H1 (cell line): ENCODE data around the gene KCNH5. TPM values are rescaled to one million over a fixed set of nuclear protein-coding genes. Genes with fewer than 3 reads are reported as not detected.

Experiments used
- CTCF ChIA-PET: fragments of 300-600 bp; sonication (Branson Sonifier 250); formaldehyde crosslinking; loops from one replicate; lab custom pipeline; 2021; ENCODE audit not compliant: partially characterized antibody; lab: Charles Lee
- POLR2A ChIA-PET: fragments of 300-600 bp; sonication (Branson Sonifier 250); formaldehyde crosslinking; loops from one replicate; lab custom pipeline; 2021; ENCODE audit warnings: inconsistent platforms; ENCODE audit not compliant: partially characterized antibody; lab: Charles Lee
- DNase-seq, 2 experiments: peaks; one replicate each; pipeline versions ENCODE4 v3.0.0 to v3.0.0-alpha.2; 2010 to 2022; ENCODE audit warnings: low spot score in 2 of 2, low read depth in 1 of 2, mixed read lengths in 1 of 2
- FAIRE-seq: peaks from 2 replicates; lab custom pipeline; 2011; peaks lifted over from hg19 to GRCh38; lab: Jason Lieb, UNC
- H2AFZ ChIP-seq: 2 replicates; pipeline ENCODE4 v1.8.1; 2012; ENCODE audit warnings: low read length, inconsistent platforms
- H2AK5ac ChIP-seq: 2 replicates; pipeline ENCODE4 v1.6.1; 2013; ENCODE audit warnings: low read depth, low read length
- H2BK120ac ChIP-seq: replicated peaks from 2 replicates; pipeline ENCODE3; 2013; ENCODE audit warnings: low read depth, low read length, inconsistent platforms
- H2BK12ac ChIP-seq: 2 replicates; pipeline ENCODE4 v1.6.1; 2013; ENCODE audit warnings: low read depth, low read length
- H2BK15ac ChIP-seq: 2 replicates; pipeline ENCODE4 v1.6.1; 2013; ENCODE audit warnings: low read length
- H2BK20ac ChIP-seq: 2 replicates; pipeline ENCODE4 v1.6.1; 2013; ENCODE audit warnings: low read length
- H2BK5ac ChIP-seq: 2 replicates; pipeline ENCODE4 v1.6.1; 2013; ENCODE audit warnings: low read depth, low read length
- H3K14ac ChIP-seq: 2 replicates; pipeline ENCODE4 v1.6.1; 2013; ENCODE audit warnings: inconsistent platforms; ENCODE audit not compliant: insufficient read length
- H3K18ac ChIP-seq: 2 replicates; pipeline ENCODE4 v1.6.1; 2013; ENCODE audit warnings: low read length; ENCODE audit errors: extremely low read depth
- H3K23ac ChIP-seq: 2 replicates; pipeline ENCODE4 v1.6.1; 2013; ENCODE audit warnings: inconsistent platforms; ENCODE audit not compliant: insufficient read length
- H3K23me2 ChIP-seq: 2 replicates; pipeline ENCODE4 v1.6.1; 2013; ENCODE audit warnings: low read depth, low read length
- H3K27ac ChIP-seq: 2 replicates; pipeline ENCODE4 v1.6.1; 2011; ENCODE audit warnings: low read depth, low read length, inconsistent platforms
- H3K27me3 ChIP-seq, 4 experiments: replicated peaks in 1 of 4; 1 replicate in 1 of 4; 2 replicates in 3 of 4; pipeline versions ENCODE4 v1.6.1 to v1.8.1; 2011 to 2013; ENCODE audit warnings: low read length in 3 of 4, mild to moderate bottlenecking in 3 of 4, inconsistent platforms in 2 of 4, mixed read lengths in 2 of 4, moderate library complexity in 1 of 4; ENCODE audit not compliant: control insufficient read depth in 3 of 4, insufficient read depth in 3 of 4; ENCODE audit errors: extremely low read depth in 1 of 4
- H3K36me3 ChIP-seq, 4 experiments: 2 replicates each; pipeline versions ENCODE4 v1.6.1 to v1.8.1; 2011 to 2013; ENCODE audit warnings: mild to moderate bottlenecking in 4 of 4, low read length in 3 of 4, moderate library complexity in 2 of 4, control low read depth in 1 of 4, inconsistent platforms in 1 of 4; ENCODE audit not compliant: insufficient read depth in 4 of 4, control insufficient read depth in 2 of 4
- H3K4ac ChIP-seq: replicated peaks from 2 replicates; pipeline ENCODE3; 2013; ENCODE audit warnings: low read length, low read depth, mixed read lengths, inconsistent platforms; ENCODE audit not compliant: insufficient read length
- H3K4me1 ChIP-seq, 4 experiments: replicated peaks in 1 of 4; 1 replicate in 1 of 4; 2 replicates in 3 of 4; pipeline versions ENCODE4 v1.6.1 to v1.8.1; 2011 to 2013; ENCODE audit warnings: low read length in 3 of 4, inconsistent platforms in 2 of 4, mixed read lengths in 1 of 4; ENCODE audit not compliant: insufficient read depth in 4 of 4, control insufficient read depth in 3 of 4
- H3K4me2 ChIP-seq, 2 experiments: 2 replicates each; pipeline versions ENCODE4 v1.6.1 to v1.8.1; 2011 to 2013; ENCODE audit warnings: low read depth in 2 of 2, low read length in 2 of 2, control low read depth in 1 of 2, inconsistent platforms in 1 of 2, mild to moderate bottlenecking in 1 of 2; ENCODE audit not compliant: insufficient read depth in 1 of 2
- H3K4me3 ChIP-seq, 4 experiments: fragments of 200-600, 300-600 bp in 1 of 4; sonication (generic), shearing (Covaris generic), sonication (Bioruptor Twin) in 1 of 4; 2 replicates each; pipeline versions ENCODE4 v1.5.1 to v1.8.1; 2011 to 2016; ENCODE audit warnings: low read length in 4 of 4, low read depth in 3 of 4, control low read depth in 2 of 4, inconsistent platforms in 2 of 4, mild to moderate bottlenecking in 2 of 4, mixed read lengths in 1 of 4, moderate library complexity in 1 of 4; ENCODE audit not compliant: insufficient read depth in 2 of 4; ENCODE audit errors: extremely low read depth in 1 of 4
- H3K56ac ChIP-seq: replicated peaks from 2 replicates; pipeline ENCODE3; 2013; ENCODE audit warnings: low read depth, mild to moderate bottlenecking, mixed read lengths, low read length, inconsistent platforms; ENCODE audit not compliant: insufficient read length
- H3K79me1 ChIP-seq: 2 replicates; pipeline ENCODE4 v1.6.1; 2013; ENCODE audit warnings: low read depth, low read length, control low read depth
- H3K79me2 ChIP-seq, 2 experiments: 2 replicates each; pipeline versions ENCODE4 v1.6.1 to v1.8.1; 2012 to 2013; ENCODE audit warnings: low read length in 2 of 2, mild to moderate bottlenecking in 2 of 2, inconsistent platforms in 1 of 2; ENCODE audit not compliant: insufficient read depth in 2 of 2, control insufficient read depth in 1 of 2
- H3K9ac ChIP-seq, 4 experiments: replicated peaks in 1 of 4; 1 replicate in 1 of 4; 2 replicates in 3 of 4; pipeline versions ENCODE4 v1.6.1 to v1.8.1; 2011 to 2013; ENCODE audit warnings: low read depth in 3 of 4, low read length in 3 of 4, control low read depth in 2 of 4, mild to moderate bottlenecking in 2 of 4, moderate library complexity in 2 of 4, inconsistent platforms in 1 of 4; ENCODE audit errors: extremely low read depth in 1 of 4
- H3K9me3 ChIP-seq, 2 experiments: 2 replicates each; pipeline versions ENCODE4 v1.6.1 to v1.8.1; 2012 to 2013; ENCODE audit warnings: mild to moderate bottlenecking in 2 of 2, moderate library complexity in 2 of 2, control low read depth in 1 of 2, inconsistent platforms in 1 of 2, low read depth in 1 of 2, low read length in 1 of 2, mixed read lengths in 1 of 2; ENCODE audit not compliant: insufficient read depth in 2 of 2
- H4K20me1 ChIP-seq, 2 experiments: replicated peaks in 1 of 2; 2 replicates each; pipeline versions ENCODE3 to v1.8.1; 2011 to 2013; ENCODE audit warnings: inconsistent platforms in 2 of 2, low read length in 2 of 2, mild to moderate bottlenecking in 1 of 2; ENCODE audit not compliant: insufficient read depth in 2 of 2, control insufficient read depth in 1 of 2
- H4K5ac ChIP-seq: 2 replicates; pipeline ENCODE4 v1.6.1; 2013; ENCODE audit warnings: low read length, low read depth, mixed read lengths, inconsistent platforms; ENCODE audit not compliant: insufficient read length
- H4K8ac ChIP-seq: 2 replicates; pipeline ENCODE4 v1.8.0; 2013; ENCODE audit warnings: mild to moderate bottlenecking, moderate library complexity, low read length, inconsistent platforms; ENCODE audit not compliant: insufficient read depth; ENCODE audit errors: extremely low read depth
- H4K91ac ChIP-seq: replicated peaks from 2 replicates; pipeline ENCODE3; 2013; ENCODE audit warnings: low read length, mixed read lengths, inconsistent platforms; ENCODE audit not compliant: insufficient read length
- CHD2 ChIP-seq: IDR thresholded peaks from 2 replicates; pipeline ENCODE4 v1.6.1; 2012; ENCODE audit warnings: low read length, improper control_type of control experiment
- RFX5 ChIP-seq: IDR thresholded peaks from 2 replicates; pipeline ENCODE4 v1.6.1; 2011; ENCODE audit warnings: low read depth, low read length, improper control_type of control experiment, borderline replicate concordance
- WGBS, 2 experiments: shearing (Covaris generic) in 1 of 2; methylation state at CpG; one replicate each; pipeline versions ENCODE4 v1.1.6 to v1.1.7; 2013 to 2015; ENCODE audit warnings: low lambda C conversion rate in 2 of 2, mixed read lengths in 2 of 2, inconsistent platforms in 1 of 2, low coverage in 1 of 2, missing lambda C conversion rate in 1 of 2; ENCODE audit not compliant: insufficient replicate concordance in 2 of 2, insufficient coverage in 1 of 2, insufficient read length in 1 of 2; ENCODE audit errors: extremely low coverage in 1 of 2, missing lambda C conversion rate in 1 of 2; 5-methylcytosine and 5-hydroxymethylcytosine counted together
- polyA plus RNA-seq, 7 experiments: library from polyadenylated mRNA; depleted of rRNA in 3 of 7; stranded (reverse) in 5 of 7; unstranded in 2 of 7; fragments of >200 nt in 5 of 7; fragments of 200-250 nt in 2 of 7; gene quantifications; 1 replicate in 5 of 7; 2 replicates in 1 of 7; 4 replicates in 1 of 7; pipeline versions ENCODE4 v1.2.1 to v1.2.3, GENCODE V29; 2011 to 2013; ENCODE audit warnings: missing spikeins in 2 of 7, mixed read lengths in 2 of 7
- total RNA-seq: library from RNA; stranded (reverse); fragmentation: NEBNext Ultra II Directional; extraction: Animal tissue kit (Norgen Biotek cat#: 25700); gene quantifications from 2 replicates; pipeline ENCODE4 v1.2.1, GENCODE V29; 2021

Gene KCNH5
- total and polyA plus RNA-seq, 2 of the 8 experiments (the other 6 are each of a cell fraction or from before 2014, with no cell fraction given): 0.24 to 0.50 TPM

- WGBS, 2 experiments: 85% methylated on average over 2 of the region's 2 CpGs; no CpG with 5 or more reads in 1 of the 2 experiments
- Histone ChIP-seq H2BK20ac (no peak overlapping the region), H3K4me1 (no peaks in the 10 kb centered on the region), H3K36me3 (no peaks in the 10 kb centered on the region), H3K9me3 (no peaks in the 10 kb centered on the region), H2BK120ac (no peak overlapping the region), H2AFZ (no peak overlapping the region), H3K18ac (no peak overlapping the region), H2BK12ac (no peak overlapping the region), H2BK15ac (no peak overlapping the region), H2AK5ac (no peak overlapping the region), H3K4me3 (no peak overlapping the region), H3K4ac (no peak overlapping the region), H4K20me1 (no peaks in the 10 kb centered on the region), H3K23me2 (no peaks in the 10 kb centered on the region), H3K14ac (no peak overlapping the region), H3K9ac (no peak overlapping the region), H3K56ac (no peak overlapping the region), H4K5ac (no peak overlapping the region), H3K79me2 (no peaks in the 10 kb centered on the region), H4K8ac (no peak overlapping the region), H3K79me1 (no peaks in the 10 kb centered on the region), H3K4me2 (no peak overlapping the region), H3K23ac (no peak overlapping the region), H4K91ac (no peak overlapping the region), H3K27me3 (no peaks in the 10 kb centered on the region), H2BK5ac (no peak overlapping the region), H3K27ac (no peak overlapping the region)
- TF ChIP-seq CHD2 (no peak), RFX5 (no peak)
- no peak for FAIRE-seq
- POLR2A ChIA-PET: no interaction called here
- CTCF ChIA-PET: no interaction called here
- no peak for DNase-seq
Observed at GRCh38 chr14:63011623-63012022, 33.6 kb downstream of the KCNH5 start.
